GM21423 (cell line): ENCODE results near the gene VWA8.

Experiments
- ATAC-seq: cut with Tn5 transposase; IDR thresholded peaks from one replicate; pipeline ENCODE4 v1.9.1; 2021; ENCODE audit warnings: mild to moderate bottlenecking, moderate library complexity; ENCODE audit not compliant: unreplicated experiment

Gene VWA8

DNA sequence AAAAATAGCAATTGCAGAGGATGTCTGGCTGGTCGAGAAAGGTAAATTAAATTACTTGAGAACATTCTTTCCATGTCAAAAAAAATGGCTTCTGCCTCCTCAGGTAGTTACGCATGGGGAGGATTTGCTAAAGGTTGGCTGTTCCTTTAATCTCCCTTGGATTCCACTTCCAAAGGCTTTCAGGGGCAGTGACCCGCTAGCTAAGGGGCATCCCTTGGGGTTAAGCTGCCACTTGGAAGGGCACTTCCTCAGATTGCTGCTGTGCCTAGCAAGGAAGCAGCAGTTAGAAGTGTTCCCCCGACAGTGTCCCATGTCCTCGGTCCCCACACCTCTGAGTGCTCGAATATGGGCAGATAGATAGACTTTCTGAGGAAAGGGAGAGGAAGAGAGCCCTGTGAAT, 395.1 kb downstream of the VWA8 start:
- no peak for ATAC-seq

GRCh38 chr13:41565216-41565615, 395.7 kb downstream of the VWA8 start:
- ATAC-seq = no peak

DNA sequence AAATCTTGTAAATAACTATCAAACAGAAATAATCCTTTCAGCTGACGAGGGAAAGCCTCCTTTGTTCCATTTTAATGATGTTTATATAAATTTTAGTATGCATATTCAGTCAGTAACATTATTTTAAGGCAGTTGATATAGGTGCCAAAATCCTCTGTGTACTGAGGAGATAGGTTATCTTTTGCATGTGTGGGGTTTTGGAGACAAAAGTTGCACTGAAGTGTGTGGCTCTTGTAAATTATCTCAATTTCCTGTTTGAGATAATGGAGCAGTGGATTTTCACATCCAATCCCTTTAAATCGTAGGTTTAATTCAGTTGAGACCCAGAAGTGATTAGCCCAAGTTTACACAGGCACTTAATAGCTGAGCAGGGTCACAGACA, 396.9 kb downstream of the VWA8 start:
- ATAC-seq = no peak

- ATAC-seq = no peak
These were observed 397.4 kb downstream of the VWA8 start for GRCh38 chr13:41563341-41563983.

GRCh38 chr13:41562541-41563178, 398.2 kb downstream of the VWA8 start:
- ATAC-seq = no peak

GRCh38 chr13:41562083-41562482, 398.8 kb downstream of the VWA8 start:
- no peak for ATAC-seq

- ATAC-seq = no peak
These were observed 399.7 kb downstream of the VWA8 start for GRCh38 chr13:41561170-41561569.

DNA sequence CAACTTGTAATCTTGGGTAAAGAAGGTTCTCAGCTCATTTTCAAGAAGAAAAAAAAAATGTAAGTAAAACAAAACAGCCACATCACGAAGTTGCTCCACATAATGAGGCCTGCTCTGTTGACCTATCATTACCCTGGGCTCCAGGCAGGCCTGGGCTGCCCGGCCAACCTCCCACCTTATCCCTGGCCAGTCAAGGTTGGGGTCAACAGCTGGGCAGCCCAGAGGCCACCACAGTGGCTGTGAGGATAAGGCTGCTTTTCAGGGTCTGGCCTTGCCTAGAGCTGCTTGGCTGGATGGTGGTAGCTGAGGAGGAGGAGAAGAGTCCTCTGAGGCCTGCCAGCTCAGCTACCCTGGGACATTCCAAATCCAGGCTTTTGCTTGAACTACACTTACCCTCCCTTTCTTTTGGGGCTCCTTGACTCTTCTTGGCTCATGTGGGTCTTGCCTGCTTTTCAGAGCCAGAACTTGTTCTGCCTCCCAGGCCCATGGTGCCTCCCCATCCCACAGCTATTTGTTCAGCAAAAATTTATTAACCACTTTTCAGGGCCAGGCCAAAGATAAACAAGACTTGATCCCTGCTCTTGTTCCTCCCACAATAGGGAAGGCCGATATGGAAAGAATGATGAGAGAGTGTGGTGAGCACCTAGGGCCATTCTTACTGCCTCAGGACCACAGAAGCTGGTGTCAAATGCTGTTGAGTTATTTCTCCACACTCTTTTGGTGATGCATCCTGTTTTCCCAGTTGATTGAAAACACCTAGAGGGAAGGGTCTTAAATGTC, 401.9 kb downstream of the VWA8 start:
- ATAC-seq = no peak

DNA sequence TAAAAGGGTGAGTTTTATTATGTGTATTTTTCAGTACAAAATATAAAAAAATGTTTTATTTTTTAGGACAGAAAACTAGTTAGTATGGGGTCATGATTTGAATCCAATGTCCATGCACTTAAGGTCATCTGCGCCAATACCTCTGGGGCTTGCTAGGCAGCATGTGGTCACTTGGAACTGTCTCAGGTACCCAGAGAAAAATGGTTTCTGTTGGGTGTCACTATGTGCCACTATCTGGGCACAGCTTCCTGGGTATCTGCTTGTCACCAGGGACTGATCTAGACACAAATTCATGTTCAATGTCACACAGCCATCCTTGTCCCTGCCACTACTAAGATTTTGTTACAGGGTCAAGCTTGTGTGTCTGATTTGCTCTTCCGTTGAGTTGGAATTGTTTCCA, 403.2 kb downstream of the VWA8 start:
- no peak for ATAC-seq

GRCh38 chr13:41554626-41555386, 406.1 kb downstream of the VWA8 start:
- peak; percentile 76 for ATAC-seq

GRCh38 chr13:41554180-41554579, 406.7 kb downstream of the VWA8 start:
- ATAC-seq = no peak

DNA sequence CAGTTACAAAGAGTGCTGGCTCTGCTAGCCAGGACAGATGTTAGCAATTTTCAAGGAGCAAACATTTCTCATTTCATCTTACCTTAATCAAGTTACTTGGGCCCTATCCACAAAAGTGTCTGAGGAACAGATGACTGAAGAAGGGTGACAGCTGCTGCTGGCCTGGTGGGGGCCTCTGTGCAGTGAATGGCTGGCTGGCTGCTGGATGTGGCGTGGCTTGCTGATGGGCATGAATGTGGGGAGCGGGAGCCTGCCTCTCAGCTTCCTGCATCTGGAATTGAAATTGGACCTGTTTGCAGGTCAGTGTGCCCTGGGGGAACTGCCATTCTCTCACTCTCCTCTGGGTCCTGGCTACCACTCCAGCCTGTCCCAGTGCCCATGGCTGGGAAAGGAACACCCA, 408.9 kb downstream of the VWA8 start:
- ATAC-seq = no peak

DNA sequence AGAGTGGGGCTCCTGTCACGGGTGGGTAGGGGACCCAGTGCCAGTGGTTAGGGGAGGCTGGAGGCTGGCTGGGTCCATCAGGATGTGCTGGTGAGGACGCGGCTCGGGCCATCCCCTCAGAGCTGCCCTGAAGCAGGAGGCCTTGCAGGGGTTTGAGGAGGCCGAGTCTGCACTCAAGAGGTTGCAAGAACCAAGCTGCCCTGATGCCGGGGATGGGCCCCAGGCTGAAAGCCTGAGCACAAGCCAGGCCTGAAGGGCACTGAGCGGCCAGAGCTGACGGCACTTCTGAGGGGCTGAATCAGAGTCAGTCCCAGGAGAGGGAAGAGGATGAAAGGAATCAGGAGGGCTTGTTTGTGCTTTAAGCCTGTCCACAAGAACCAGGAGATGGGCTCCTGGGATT, 410.6 kb downstream of the VWA8 start:
- no peak for ATAC-seq

GRCh38 chr13:41549491-41549890, 411.4 kb downstream of the VWA8 start:
- ATAC-seq = no peak

DNA sequence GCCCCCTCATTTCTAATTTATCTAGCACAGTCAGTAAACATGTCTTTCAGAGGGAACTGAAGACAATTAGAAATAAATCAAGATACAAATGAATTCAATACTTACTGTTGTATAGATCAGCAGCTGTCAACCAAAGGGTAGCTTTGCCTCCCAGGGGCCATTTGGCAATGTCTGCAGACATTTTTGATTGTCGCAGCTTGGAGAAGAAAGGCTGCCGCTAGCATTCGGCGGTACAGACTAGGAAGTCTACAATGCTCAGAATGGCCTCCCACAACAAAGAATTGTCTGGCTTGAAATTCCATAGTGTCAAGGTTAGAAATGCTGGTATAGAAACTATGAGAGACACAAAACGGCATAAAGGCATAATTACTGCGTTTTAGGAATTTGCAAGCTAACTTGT, 412.0 kb downstream of the VWA8 start:
- ATAC-seq = no peak

- ATAC-seq = no peak
These were observed 412.9 kb downstream of the VWA8 start for GRCh38 chr13:41548031-41548430.

GRCh38 chr13:41547251-41548000, 413.5 kb downstream of the VWA8 start:
- ATAC-seq = no peak

DNA sequence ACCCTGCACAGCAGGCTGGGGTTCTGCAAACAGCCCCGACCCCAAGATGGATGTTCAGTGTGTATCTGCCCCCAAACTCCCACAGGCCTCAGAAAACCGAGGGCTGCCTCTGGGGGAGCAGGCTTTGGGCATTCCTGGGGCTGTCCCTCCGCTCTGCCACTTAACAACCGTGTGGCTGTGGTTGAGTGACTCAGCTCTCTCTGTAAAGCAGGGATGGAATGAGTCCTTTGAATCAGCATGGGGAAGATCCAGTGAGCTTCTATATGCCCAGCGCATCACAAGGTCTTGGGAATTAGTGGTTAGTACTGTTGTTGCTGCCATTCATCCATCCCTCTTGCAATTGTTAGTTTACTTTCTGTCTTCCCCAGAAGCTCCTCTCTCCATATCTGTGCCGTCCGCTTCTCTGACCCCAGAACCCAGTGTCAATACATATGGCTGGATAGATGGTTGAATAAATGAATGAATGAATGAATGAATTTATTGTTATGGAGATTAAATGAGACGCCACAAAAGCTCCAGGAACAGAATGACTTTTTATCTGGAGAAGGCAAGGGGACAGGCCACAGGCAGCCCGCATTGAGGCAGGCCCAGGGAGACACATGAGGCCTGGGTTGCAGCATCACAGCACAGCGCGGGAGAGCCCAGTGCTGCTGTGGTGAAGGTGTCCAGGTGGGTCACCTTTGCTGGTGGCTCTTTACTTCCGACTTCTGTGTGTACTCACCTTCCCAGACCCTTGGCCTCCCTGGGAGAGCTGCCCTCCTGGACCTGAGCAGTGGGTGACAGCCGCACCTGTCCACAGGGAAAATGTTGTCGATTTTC, 414.3 kb downstream of the VWA8 start:
- ATAC-seq = no peak

GRCh38 chr13:41545432-41545707, 415.5 kb downstream of the VWA8 start:
- ATAC-seq = no peak

DNA sequence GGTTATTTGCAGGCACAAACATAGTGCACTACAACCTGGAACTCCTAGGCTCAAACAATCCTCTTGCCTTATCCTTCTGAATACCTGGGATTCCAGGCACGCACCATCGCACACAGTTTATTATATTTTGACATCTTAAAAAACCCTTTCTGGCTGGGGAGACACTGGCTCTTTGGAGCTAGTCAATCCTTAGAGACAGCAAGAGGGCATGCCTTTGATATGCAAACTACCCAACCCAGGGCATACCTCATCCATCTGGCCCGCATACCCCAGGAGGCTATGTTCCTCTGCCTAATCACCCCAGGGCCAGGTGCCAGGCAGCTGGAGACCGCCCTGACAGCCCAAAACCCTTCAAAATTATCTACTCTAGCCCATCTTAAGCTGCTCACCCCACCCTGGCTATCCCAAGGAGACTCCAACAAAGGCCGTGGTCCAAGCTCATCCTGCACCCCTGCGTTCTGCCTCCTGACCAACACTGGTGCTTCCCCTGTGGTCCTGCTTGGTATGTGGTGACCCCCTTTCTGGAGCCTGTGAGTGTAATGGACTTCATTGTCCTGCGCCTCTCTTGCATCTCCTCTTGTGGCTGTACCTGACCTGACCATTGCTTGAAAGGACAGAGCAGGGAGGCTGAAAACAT, 417.1 kb downstream of the VWA8 start:
- ATAC-seq = no peak
